G401.6 (cell line): Measurements from ENCODE around the gene GATAD2B.

Experiments used
- FAIRE-seq: peaks from 2 replicates; lab custom pipeline; 2012; peaks lifted over from hg19 to GRCh38; lab: Jason Lieb, UNC

Gene GATAD2B

DNA sequence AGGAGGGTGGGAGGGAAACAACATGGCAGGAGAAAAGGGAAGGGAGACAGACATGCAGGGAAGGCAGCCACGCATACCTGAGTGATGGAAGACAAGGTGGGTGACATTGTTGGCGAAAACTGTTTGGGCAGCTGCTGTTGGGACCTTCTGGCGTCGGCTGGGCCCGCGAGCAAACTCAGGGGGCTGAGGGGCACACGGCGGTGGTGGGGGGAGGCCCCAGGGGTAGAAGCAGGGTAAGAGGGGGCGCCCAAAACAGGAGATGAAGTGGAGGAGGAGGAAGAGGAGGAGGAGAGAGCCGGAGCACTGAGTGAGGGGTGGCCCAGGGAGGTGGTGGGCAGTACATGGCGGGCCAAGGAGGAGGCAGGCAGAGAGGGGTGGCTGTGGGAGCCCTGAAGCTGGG, 28.4 kb upstream of the GATAD2B start:
- no peak for FAIRE-seq

DNA sequence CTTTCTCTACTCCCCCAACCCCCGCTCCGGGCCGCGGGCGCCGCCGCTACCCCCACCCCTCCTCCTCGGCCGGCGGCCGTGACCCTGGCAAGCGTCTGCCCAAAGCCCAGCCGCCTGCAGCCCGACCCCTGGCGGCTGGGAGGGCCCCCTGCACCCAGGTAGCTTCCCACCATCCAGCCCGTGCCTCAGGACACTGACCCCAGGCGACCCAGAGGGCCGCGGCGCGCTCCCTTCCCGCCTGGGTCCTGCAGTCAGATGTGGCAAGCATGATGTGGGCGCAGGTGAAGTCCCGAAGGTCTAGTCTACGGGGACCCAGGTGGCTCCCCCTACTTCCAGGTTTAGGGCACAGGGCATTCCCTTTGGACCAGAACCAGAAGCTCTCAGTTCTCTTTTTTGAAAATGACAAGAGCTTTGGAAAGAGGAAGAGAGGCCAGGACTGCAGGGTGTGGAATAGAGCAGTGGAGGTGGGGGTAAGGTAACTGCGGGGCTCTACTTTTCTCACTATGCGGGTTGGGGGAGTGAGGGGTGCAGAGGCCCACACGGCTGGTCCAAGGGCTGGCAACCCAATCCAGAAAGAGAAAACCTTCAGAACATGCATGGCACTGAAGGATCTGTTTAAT, 24.0 kb upstream of the GATAD2B start, which contains the start of gene DENND4B:
DENND4B (minus strand) TSS at position 97 of the 620 bp plus-strand sequence. CDS start 2,344 bp downstream, outside the sequence.
- FAIRE-seq = no peak

DNA sequence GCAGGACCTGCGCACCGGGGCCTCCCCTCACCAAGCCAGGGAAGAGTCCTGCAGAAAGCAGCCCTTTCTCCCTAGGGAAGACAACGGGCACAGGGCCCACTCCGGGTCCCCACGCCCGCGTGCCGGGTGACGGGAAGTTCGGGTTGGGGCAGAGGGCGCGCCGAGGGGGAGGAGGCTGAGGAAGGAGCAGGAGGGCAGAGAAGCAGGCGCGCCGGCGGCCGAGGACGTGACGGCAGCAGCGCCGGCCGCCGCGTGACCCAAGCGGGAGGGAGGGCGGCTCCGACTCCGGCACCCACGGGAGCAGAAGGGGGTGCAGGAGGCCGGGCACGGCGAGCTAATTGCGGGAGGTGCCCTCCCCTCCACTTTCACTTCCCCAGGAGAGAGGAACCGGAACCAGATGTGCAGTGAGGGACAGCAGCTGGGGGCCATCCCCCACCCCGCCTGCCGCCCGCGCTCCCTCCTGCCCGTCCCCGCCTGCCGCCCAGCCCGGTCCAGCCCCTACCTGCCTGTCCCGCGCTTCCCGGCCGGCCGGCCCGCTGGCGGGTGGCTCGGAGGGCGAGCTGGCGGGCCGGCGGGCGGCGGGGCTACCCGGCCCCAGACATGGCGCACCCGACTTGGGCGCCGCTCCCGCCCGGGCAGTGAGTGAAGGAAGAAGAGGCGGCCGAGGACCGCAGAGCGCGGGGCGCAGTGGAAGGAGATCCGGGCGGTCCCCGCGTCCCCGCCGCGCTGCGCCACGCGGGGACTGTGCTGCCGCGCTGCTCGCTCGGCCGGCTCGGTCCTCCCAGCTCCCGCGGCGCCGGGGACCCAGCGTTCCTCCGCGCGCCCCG, 23.2 kb upstream of the GATAD2B start:
- FAIRE-seq = no peak

GRCh38 chr1:153945131-153945794, 22.5 kb upstream of the GATAD2B start:
- no peak for FAIRE-seq

GRCh38 chr1:153944827-153945117, 22.0 kb upstream of the GATAD2B start:
- FAIRE-seq = no peak

GRCh38 chr1:153944005-153944826, 21.4 kb upstream of the GATAD2B start:
- no peak for FAIRE-seq

DNA sequence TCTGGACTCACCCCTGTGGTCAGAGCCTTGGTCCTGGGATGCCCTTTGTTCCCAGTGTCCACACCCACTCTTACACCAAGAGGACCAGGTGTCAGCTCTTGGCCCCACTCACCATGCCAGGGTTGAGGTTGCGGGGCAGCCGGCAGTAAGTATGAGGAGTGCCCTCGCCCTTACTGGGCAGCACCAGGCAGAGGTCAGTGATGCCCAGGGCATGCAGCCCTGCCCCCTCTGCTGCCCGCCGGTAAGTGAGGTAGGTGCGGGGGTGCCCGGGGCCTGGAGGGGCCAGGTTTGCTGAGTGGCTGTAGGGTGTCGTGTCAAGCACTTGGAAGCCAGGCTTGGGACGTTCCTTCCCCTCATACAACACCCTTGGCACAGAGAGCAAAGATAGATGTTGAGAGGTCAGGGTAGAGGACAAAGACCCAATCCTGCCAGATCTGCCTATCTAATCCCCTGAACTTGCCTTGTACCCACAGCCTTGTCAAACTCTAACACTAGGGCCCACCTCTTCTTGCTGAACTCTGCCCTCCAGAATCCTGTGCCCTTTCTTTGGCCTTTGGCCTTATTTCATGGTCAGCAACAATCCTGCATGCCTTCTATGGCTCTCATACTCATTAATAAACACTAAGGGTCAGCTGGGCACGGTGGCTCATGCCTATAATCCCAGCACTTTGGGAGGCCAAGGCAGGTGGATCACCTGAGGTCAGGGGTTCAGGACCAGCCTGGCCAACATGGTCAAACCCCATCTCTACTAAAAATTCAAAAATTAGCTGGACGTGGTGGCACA, 20.2 kb upstream of the GATAD2B start:
- FAIRE-seq = no peak

DNA sequence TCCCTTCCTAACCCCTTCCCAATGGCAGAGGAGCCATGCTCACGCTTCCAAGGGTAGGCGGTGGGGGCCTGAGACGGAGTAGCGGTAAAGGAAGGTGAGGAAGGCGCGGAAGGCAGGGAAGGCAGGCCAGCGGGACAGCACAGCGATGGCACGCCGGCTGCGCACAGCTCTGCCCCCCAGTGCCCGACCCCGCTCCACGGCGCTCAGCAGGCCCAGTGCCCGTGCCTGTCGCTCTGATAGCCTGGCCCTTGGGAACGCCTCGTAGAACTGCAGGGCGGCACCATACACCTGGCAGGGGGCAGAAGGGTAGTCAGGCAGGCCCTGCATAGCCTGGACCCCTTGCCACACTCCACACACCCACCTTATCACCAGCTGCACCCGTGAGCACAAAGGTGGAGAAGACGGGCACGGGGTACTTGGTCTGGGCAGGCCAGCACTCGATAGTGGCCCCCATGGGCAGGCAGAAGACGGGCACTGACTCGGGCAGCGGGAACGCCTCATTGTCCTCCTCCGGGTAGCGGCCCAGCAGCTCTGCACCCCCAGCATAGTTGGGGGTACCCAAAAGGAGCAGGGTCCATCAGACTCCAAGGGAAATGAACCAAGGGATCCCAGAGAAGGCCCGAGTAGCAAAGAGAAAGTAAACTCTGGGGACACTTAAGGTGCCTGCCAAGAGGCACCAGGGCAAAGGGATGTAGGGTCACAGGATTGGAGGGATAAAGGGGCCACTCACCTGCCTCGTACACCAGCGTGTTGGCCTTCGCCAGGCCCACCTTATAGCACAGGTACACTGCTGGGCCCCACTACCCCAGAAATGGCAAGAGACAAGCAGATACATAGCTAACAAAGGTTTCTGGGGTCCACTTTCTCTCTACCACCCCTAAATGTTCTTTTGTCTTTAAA, 19.3 kb upstream of the GATAD2B start:
- FAIRE-seq = no peak

- FAIRE-seq = no peak
These were observed 18.0 kb upstream of the GATAD2B start for GRCh38 chr1:153940756-153941155.

- no peak for FAIRE-seq
These were observed 16.7 kb upstream of the GATAD2B start for GRCh38 chr1:153939476-153939875.

DNA sequence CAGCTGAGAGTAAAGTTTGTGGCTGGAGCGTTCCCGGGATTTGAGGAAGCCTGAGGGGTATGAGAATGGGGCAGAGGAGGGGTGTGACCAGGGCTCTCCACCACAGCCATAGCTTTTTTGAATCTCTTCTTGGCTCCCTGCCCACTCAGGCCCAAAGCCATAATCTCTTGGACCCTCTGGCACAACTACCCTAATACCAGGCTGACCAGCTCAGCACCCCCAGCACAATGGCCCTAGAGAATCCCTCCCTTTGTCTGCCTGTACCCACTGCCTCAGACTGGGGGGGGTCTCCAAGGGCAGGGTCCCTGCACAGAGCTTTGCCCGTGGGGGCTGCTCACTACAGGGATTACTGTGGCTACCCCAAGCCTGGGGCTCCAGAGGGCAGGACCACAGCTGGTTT, 16.2 kb upstream of the GATAD2B start:
- no peak for FAIRE-seq

DNA sequence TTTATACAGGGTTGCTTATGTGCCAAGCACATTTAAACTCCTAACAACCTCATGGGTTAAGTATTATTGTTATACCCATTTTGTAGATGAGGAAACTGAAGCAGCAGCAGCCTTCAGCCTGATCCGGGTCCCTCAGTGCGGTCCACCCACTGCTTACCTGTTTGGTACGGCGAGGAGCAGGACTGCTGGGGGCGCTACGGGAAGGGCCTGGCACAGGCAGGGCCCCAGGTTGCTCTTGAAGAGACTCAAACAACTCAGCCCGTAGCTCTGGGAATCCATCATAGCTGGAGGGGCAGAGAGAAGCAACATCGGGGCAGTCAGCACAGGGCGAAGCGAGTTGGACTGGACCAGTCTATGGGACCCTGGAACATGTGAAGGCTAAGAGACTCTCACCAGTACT, 14.6 kb upstream of the GATAD2B start:
- FAIRE-seq = no peak

- no peak for FAIRE-seq
These were observed 13.4 kb upstream of the GATAD2B start for GRCh38 chr1:153936011-153936802.

- FAIRE-seq = no peak
These were observed 12.0 kb upstream of the GATAD2B start for GRCh38 chr1:153934746-153935145.

GRCh38 chr1:153933955-153934354, 11.2 kb upstream of the GATAD2B start:
- no peak for FAIRE-seq

DNA sequence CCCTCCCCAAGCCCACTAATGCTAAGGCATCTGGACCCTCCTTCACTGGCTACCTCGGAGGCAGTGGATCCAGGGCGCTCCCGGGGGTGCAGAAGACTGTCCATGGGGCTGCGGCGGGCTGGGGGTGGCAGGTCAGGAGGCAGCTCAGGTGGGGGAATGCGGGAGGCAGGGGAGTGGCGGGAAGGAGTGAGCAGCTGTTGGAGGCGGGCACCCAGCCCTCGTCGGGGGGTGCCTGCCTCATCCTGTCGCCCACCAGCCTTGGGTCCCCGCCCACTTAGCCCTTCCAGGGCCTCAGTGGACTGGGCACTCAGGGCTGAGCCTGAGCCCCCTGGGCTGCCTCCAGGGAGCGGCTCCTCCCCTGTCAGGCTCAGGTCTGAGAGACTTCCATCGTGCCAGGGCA, 10.7 kb upstream of the GATAD2B start:
- no peak for FAIRE-seq

DNA sequence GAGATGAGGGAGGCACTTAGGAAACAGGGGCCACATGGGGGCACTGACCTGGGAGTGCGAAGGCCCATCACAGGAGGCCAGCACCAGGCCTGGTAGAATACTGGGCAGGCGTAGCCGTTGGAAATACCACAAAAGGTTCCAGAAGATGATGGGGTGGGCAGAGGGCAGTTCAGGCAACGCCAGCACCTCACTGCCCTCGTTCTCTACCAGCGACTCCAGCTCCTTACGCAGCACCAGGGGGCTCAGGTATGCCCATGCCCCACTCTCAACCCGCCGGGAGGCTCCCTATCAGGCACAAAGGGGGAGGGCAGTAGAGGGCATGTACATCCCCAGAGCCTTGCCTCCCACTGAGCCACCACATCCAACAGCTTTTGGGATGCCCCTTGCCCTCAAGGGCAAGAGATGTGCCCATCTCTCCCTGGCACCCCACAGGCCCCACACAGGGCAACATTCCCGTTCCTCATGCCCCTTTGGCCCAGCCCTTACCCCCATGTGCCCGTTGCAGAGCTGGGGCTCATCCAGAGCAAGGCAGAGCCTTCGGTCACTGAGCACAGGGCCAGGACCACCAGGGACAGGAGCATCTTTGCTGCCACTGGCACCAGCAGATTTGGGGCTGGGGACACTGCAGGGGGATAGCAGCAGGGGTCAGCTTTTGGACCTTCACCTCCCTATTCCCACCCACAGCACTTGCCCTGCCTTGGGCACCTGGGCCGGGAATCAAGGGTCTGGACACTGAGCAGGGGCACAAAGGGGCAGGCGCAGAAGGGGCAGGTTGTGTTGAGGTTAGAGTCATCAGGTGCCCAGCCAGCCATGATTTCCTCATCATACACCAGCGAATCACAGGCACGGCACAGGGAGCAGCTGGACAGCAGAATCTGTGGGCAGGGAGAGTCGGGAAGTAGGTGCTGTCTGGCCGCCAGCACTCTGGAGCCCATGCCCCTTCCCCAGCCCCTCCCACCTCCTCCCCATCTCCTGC, 9.7 kb upstream of the GATAD2B start:
- no peak for FAIRE-seq
